ENCODE results near the gene PLCZ1.
"Not testable (repeated sequence)": the region's sequence is repeated elsewhere in the genome, so short reads cannot be mapped to it uniquely, and the experiment has no call there.

PLCZ1 gene

GRCh38 chr12:18703321-18703720 lies 34.5 kb downstream of the PLCZ1 start:
- no peak for DNase-seq (ENCODE audit: low spot score)

DNA sequence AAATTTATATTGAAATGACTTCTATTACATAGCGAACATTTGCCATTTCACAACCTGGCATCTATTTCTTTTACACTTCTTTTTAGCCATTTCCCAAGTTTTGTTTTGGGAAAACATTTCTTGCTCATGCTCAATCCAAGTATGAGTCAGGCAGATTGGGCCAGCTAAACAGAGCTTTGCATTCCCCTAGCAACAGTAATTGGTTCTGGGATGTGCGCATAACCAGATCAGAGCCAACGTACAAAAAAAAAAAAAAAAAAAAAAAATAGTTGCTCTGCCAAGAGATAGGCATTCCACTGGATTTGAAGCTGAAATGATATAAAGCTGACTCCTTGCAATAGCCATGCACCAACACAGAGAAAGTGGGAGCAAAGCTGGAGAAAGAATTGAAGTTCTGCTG lies 37.5 kb downstream of the PLCZ1 start:
- DNase-seq (ENCODE audit: low spot score), result no peak

- DNase-seq (ENCODE audit: low spot score), result no peak
These were observed 40.7 kb downstream of the PLCZ1 start for GRCh38 chr12:18696971-18697602.

GRCh38 chr12:18693986-18694385 lies 43.8 kb downstream of the PLCZ1 start:
- DNase-seq (ENCODE audit: low spot score), result not testable (repeated sequence)

GRCh38 chr12:18690653-18691052 lies 47.2 kb downstream of the PLCZ1 start:
- no peak for DNase-seq (ENCODE audit: low spot score)

DNA sequence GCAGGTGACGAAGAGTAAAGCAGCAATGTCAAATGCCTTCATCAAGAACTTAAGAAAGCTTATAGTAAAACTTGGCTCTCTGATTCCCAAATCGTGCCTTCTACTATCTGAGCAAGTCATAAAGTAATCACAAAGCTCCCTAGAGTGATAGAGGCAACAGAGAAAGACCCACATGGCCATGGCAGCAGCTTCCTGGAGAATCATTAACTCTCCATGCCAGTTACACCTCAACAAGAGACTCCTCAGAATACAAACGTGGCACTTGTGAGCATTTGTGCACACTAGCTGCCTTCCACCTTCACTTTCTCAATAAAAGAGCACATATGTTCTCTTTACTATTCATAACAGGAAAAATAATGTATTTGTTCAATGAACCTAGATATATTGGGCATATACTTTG lies 48.0 kb downstream of the PLCZ1 start:
- DNase-seq (ENCODE audit: low spot score), result no peak

DNA sequence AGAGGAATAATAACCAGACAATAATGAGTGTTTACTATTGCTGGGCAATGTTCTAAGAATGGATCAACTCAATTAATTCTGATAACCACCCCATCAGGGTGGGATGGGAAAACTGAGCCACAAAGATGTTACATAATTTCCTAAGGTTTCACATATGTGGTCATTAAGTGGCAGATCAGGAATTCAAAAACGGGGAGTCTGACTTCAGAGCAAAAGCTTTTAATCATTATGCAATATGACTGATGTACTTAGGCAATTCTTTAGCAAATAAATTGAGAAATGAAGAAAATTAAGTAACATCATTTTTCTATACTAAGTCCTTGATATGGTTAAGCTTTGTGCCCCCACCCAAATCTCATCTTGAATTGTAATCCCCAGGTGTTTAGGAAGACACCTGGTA lies 53.4 kb downstream of the PLCZ1 start:
- DNase-seq (ENCODE audit: low spot score), result no peak

GRCh38 chr12:18683327-18684013 lies 54.3 kb downstream of the PLCZ1 start:
- no peak for DNase-seq (ENCODE audit: low spot score)

GRCh38 chr12:18681818-18682217 lies 56.0 kb downstream of the PLCZ1 start:
- DNase-seq (ENCODE audit: low spot score), result no peak

GRCh38 chr12:18676996-18677588 lies 60.7 kb downstream of the PLCZ1 start:
- no peak for DNase-seq (ENCODE audit: low spot score)

DNA sequence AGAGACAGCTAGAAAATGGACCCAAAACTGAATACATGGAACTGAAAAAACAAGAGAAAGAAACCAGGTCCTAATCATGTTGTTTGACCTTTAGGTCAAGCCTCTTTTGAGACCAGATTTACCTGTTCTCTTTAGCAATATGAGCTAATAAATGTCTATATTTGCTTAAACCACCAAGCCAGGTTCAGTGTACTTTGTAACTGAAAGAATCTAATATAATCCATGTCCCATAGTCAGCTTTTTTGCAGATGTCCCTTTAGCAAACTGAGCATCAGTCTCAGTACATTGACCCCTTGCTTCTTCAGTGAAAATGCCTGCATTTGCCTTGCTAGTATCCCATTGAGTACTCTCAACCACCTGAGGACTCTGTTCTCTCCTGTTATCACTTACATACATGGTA lies 61.7 kb downstream of the PLCZ1 start:
- no peak for DNase-seq (ENCODE audit: low spot score)

- DNase-seq (ENCODE audit: low spot score), result no peak
These were observed 79.0 kb downstream of the PLCZ1 start for GRCh38 chr12:18658829-18659228.

- no peak for DNase-seq (ENCODE audit: low spot score)
These were observed 79.6 kb downstream of the PLCZ1 start for GRCh38 chr12:18658179-18658578.

- no peak for DNase-seq (ENCODE audit: low spot score)
These were observed 82.5 kb downstream of the PLCZ1 start for GRCh38 chr12:18655351-18655750.

- DNase-seq (ENCODE audit: low spot score), result no peak
These were observed 84.3 kb downstream of the PLCZ1 start for GRCh38 chr12:18653465-18653864.

- no peak for DNase-seq (ENCODE audit: low spot score)
These were observed 85.2 kb downstream of the PLCZ1 start for GRCh38 chr12:18652596-18652995.

DNA sequence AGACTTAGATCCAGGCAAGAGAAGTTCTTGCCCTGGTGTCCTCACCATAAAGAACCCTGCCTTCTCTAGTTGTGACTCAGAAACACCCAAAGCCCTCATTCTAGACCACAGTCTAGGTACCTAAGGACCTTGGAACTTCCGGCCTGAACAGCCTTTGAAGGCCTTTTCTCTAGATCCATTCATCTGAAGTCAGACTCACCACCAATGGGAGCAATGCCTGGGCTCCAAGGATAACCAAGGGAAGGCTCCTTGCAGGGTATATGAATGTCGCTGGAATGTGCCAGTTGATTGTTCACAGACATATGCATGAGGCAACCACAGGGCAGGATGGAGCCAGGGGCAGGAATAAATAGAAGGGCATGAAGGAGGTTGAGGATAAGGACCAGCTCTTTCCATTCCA lies 86.3 kb downstream of the PLCZ1 start:
- no peak for DNase-seq (ENCODE audit: low spot score)

- no peak for DNase-seq (ENCODE audit: low spot score)
These were observed 91.4 kb downstream of the PLCZ1 start for GRCh38 chr12:18646286-18646890.

DNA sequence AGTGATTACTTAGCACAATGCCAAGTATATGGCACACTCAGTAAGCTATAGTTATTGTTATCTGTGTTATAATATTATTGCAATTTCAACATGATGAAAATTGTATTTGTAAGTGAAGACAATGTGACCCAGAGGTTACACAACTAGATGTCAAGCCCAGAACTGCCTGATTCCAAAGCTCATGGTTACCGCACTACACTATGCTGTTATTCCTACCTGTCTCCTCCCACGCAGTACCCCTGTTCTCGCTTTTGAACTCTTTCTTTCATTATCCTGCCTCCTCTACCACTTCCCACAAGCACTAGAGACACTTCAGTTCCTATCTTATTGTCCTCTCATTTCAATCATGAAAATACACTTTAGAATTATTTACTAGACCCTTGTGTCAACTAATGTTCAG lies 93.2 kb downstream of the PLCZ1 start:
- DNase-seq (ENCODE audit: low spot score), result no peak

- no peak for DNase-seq (ENCODE audit: low spot score)
These were observed 94.1 kb downstream of the PLCZ1 start for GRCh38 chr12:18643681-18644080.

GRCh38 chr12:18640321-18640955 lies 97.4 kb downstream of the PLCZ1 start:
- no peak for DNase-seq (ENCODE audit: low spot score)

GRCh38 chr12:18634382-18634781 lies 103.4 kb downstream of the PLCZ1 start:
- no peak for DNase-seq (ENCODE audit: low spot score)

All from D341Med (cell line).